Fibroblast of mammary gland (primary cell): ENCODE measurements around the gene SYNPO2L.
"Not testable (repeated sequence)": the region's sequence is repeated elsewhere in the genome, so short reads cannot be mapped to it uniquely, and the experiment has no call there.

Experiments
- DNase-seq: peaks from one replicate; pipeline ENCODE4 v3.0.0-alpha.2; 2010; ENCODE audit warnings: low read depth
- H3K4me3 ChIP-seq: 2 replicates; pipeline ENCODE4 v1.5.1; 2011; ENCODE audit warnings: low read depth, mild to moderate bottlenecking, low read length, moderate library complexity; ENCODE audit not compliant: control insufficient read depth
- CTCF ChIP-seq: conservative IDR thresholded peaks from 2 replicates; pipeline ENCODE4 v1.5.1; 2011; ENCODE audit warnings: low read depth, low read length, inconsistent platforms; ENCODE audit not compliant: control insufficient read depth, insufficient read depth

The SYNPO2L gene

GRCh38 chr10:73629165-73629564 is 26.7 kb downstream of the SYNPO2L start:
- no peak for DNase-seq
- H3K4me3 ChIP-seq, result no peak overlapping the region
- no peak for TF ChIP-seq CTCF

GRCh38 chr10:73628405-73628804 is 27.4 kb downstream of the SYNPO2L start:
- DNase-seq, result no peak
- no peak overlapping the region for H3K4me3 ChIP-seq
- no peak for TF ChIP-seq CTCF

- TF ChIP-seq CTCF, result no peak
- H3K4me3 ChIP-seq, result no peak overlapping the region
- no peak for DNase-seq
These were observed 28.5 kb downstream of the SYNPO2L start for GRCh38 chr10:73627300-73627699.

- DNase-seq, result peak; percentile 98
- TF ChIP-seq CTCF, result no peak
- H3K4me3 ChIP-seq, result peak overlapping the region; percentile 94
These were observed 29.7 kb downstream of the SYNPO2L start for GRCh38 chr10:73625884-73626752.

GRCh38 chr10:73625004-73625883 is 30.6 kb downstream of the SYNPO2L start:
- DNase-seq, result peak; percentile 35
- peak overlapping the region; percentile 94 for H3K4me3 ChIP-seq
- no peak for TF ChIP-seq CTCF

GRCh38 chr10:73623056-73623455 is 32.8 kb downstream of the SYNPO2L start:
- no peak for DNase-seq

GRCh38 chr10:73620974-73621373 is 34.9 kb downstream of the SYNPO2L start:
- not testable (repeated sequence) for H3K4me3 ChIP-seq, DNase-seq

More at GRCh38 chr10:73623056-73623455, 32.8 kb downstream of the SYNPO2L start:
- TF ChIP-seq CTCF, result no peak
- H3K4me3 ChIP-seq, result no peak overlapping the region

GRCh38 chr10:73617143-73617542 is 38.7 kb downstream of the SYNPO2L start:
- DNase-seq, H3K4me3 ChIP-seq: not testable (repeated sequence)
